ENCODE results near the gene SND1.
A peak's percentile ranks its signal among the peaks of the same experiment; 100 is the strongest.
"Not testable (repeated sequence)": the region's sequence is repeated elsewhere in the genome, so short reads cannot be mapped to it uniquely, and the experiment has no call there.

The SND1 gene

GRCh38 chr7:128104108-128104742 is 452.2 kb downstream of the SND1 start:
- in situ Hi-C loops (cut with MboI; ENCODE audit: low sequenced_read_pairs, unreplicated experiment) = no loop called here
- DNase-seq (ENCODE audit: low spot score) = peak; percentile 72
- no peak for TF ChIP-seq CTCF (IDR thresholded peaks at IDR 0.05; ENCODE audit: borderline replicate concordance, control extremely low read depth, extremely low read depth, insufficient read depth, missing control alignments)

- in situ Hi-C loops (cut with MboI; ENCODE audit: low sequenced_read_pairs, unreplicated experiment) = no loop called here
- no peak for TF ChIP-seq CTCF (IDR thresholded peaks at IDR 0.05; ENCODE audit: borderline replicate concordance, control extremely low read depth, extremely low read depth, insufficient read depth, missing control alignments)
- DNase-seq (ENCODE audit: low spot score) = no peak
Measured at GRCh38 chr7:128105228-128106022, 453.4 kb downstream of the SND1 start.

- in situ Hi-C loops (cut with MboI; ENCODE audit: low sequenced_read_pairs, unreplicated experiment) = no loop called here
- TF ChIP-seq CTCF (IDR thresholded peaks at IDR 0.05; ENCODE audit: borderline replicate concordance, control extremely low read depth, extremely low read depth, insufficient read depth, missing control alignments) = no peak
- DNase-seq (ENCODE audit: low spot score) = no peak
Measured at GRCh38 chr7:128106821-128107220, 454.8 kb downstream of the SND1 start.

- in situ Hi-C loops (cut with MboI; ENCODE audit: low sequenced_read_pairs, unreplicated experiment); DNase-seq (ENCODE audit: low spot score): not testable (repeated sequence)
Measured at GRCh38 chr7:128107516-128107915, 455.5 kb downstream of the SND1 start.

- no peak for TF ChIP-seq CTCF (IDR thresholded peaks at IDR 0.05; ENCODE audit: borderline replicate concordance, control extremely low read depth, extremely low read depth, insufficient read depth, missing control alignments)
- no peak for DNase-seq (ENCODE audit: low spot score)
- in situ Hi-C loops (cut with MboI; ENCODE audit: low sequenced_read_pairs, unreplicated experiment) = no loop called here
Measured at GRCh38 chr7:128108129-128108528, 456.1 kb downstream of the SND1 start.

GRCh38 chr7:128108641-128109423 is 456.8 kb downstream of the SND1 start:
- no peak for TF ChIP-seq CTCF (IDR thresholded peaks at IDR 0.05; ENCODE audit: borderline replicate concordance, control extremely low read depth, extremely low read depth, insufficient read depth, missing control alignments)
- in situ Hi-C loops (cut with MboI; ENCODE audit: low sequenced_read_pairs, unreplicated experiment) = no loop called here
- peak; percentile 86 for DNase-seq (ENCODE audit: low spot score)

GRCh38 chr7:128109424-128109969 is 457.5 kb downstream of the SND1 start:
- in situ Hi-C loops (cut with MboI; ENCODE audit: low sequenced_read_pairs, unreplicated experiment); DNase-seq (ENCODE audit: low spot score): not testable (repeated sequence)

All from GM13976 (cell line).